ENCODE data around the gene GID8. TPM values are rescaled to one million over a fixed set of nuclear protein-coding genes. Genes with fewer than 3 reads are reported as not detected.

GID8 gene
- total and polyA plus RNA-seq, 9 donors: 23.6 to 54.3 (median 43.3) TPM

DNA sequence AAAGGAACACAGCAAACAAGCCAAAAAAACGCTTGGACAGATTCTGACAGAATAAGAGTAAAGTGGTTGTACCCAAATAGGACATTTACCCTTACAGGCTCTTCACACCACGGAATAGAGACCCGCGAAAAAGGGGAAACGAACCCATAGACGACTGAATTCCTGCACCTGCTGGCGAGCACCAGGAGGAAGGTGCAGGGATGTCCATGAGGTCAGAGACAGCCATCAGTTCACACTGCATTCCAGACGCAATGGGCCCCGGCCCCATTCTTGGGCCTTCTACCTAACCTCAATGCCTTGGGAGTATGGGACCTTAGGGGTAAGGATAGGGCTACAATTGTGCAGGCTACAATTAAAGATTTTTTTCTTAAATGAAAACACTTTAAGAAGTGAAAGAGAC lies 6.5 kb upstream of the GID8 start:
- TF ChIP-seq POLR2A (IDR thresholded peaks at IDR 0.05) (no peak), EP300 (IDR thresholded peaks at IDR 0.05) (no peak)
- TF ChIP-seq, protein P1, sequence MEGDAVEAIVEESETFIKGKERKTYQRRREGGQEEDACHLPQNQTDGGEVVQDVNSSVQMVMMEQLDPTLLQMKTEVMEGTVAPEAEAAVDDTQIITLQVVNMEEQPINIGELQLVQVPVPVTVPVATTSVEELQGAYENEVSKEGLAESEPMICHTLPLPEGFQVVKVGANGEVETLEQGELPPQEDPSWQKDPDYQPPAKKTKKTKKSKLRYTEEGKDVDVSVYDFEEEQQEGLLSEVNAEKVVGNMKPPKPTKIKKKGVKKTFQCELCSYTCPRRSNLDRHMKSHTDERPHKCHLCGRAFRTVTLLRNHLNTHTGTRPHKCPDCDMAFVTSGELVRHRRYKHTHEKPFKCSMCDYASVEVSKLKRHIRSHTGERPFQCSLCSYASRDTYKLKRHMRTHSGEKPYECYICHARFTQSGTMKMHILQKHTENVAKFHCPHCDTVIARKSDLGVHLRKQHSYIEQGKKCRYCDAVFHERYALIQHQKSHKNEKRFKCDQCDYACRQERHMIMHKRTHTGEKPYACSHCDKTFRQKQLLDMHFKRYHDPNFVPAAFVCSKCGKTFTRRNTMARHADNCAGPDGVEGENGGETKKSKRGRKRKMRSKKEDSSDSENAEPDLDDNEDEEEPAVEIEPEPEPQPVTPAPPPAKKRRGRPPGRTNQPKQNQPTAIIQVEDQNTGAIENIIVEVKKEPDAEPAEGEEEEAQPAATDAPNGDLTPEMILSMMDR (IDR thresholded peaks at IDR 0.05): no peak
- Histone ChIP-seq H3K4me3 (no peak overlapping the region), H3K27ac (no peak overlapping the region), H3K4me1 (ENCODE audit: insufficient read depth) (peaks cover 21% of the 10 kb centered on the region), H3K36me3 (no peaks in the 10 kb centered on the region), H3K27me3 (no peaks in the 10 kb centered on the region), H3K9me3 (no peaks in the 10 kb centered on the region)
- DNase-seq: peak in 1 of 5 donors; percentile 5
- WGBS, 3 donors: 77 to 81% (median 80%) methylated on average over 9 of the region's 9 CpGs
- intact Hi-C loops (cut with DNase I): no loop called here

DNA sequence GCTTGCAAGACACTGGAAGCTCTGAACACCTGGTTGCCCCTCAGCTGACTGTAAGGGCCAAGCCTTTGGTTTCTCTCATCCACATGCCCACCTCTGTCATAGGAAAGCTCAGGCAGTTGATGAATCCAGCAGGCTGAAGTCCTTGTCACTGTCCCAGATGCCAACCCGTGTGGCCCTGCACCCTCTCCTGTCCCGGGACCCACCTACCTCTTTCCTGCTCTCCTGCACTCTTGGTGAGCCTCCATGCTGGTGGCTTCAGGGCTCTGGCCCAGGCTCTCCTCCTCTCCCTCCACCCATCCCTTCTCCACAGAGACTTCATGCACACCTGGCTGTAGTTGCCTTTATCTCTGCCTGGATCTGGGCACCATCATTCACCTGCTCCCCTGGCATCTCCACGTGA lies 4.0 kb upstream of the GID8 start:
- peak in 1 of 5 donors; percentile 8 for DNase-seq
- H3K4me3 ChIP-seq: no peak overlapping the region
- H3K27me3 ChIP-seq: no peaks in the 10 kb centered on the region
- H3K36me3 ChIP-seq: no peaks in the 10 kb centered on the region
- H3K4me1 ChIP-seq (ENCODE audit: insufficient read depth): peaks cover 13% of the 10 kb centered on the region
- TF ChIP-seq, protein P1 (IDR thresholded peaks at IDR 0.05): no peak
- TF ChIP-seq EP300 (IDR thresholded peaks at IDR 0.05) (no peak), POLR2A (IDR thresholded peaks at IDR 0.05) (no peak)
- intact Hi-C loops (cut with DNase I): no loop called here
- no peaks in the 10 kb centered on the region for H3K9me3 ChIP-seq
- H3K27ac ChIP-seq: no peak overlapping the region
- 61 to 79% (median 63%) methylated on average over 3 of the region's 3 CpGs for WGBS, 3 donors

DNA sequence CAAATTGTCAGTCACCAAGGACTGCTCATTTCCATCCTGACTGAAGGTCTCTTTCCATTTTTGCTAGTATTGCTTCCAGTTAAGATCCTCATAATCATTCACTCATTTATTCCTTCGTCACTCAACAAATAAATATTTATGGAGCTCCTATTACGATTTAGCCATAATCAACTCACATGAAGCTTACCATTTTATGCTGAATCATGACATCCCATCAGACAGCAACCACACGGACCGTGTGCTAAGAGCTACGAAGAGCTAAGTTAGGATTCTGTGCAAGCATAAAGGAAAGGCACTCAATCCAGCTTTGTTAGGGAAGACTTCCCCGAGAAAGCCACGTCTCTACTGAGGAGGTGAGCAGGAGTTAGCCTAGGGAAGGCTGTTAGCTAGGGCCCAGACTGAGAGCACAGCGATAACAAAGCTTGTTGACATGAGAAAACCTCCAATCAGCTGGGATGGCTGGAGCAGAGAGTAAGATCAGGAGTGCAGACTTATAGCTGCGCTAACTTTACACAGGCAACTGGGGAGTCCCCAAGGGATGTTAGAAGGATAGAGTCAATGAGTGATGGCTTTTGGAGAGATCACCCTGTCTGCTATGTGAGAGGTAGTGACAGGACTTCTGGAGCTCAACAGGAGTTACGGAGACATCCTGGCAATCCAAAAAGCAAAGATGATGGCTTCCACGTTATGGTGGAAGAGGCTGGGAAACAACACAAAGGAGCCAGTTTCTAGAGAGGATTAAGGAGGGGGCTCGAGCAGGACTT lies 2.6 kb upstream of the GID8 start:
- Histone ChIP-seq H3K27ac (no peak overlapping the region), H3K27me3 (no peaks in the 10 kb centered on the region), H3K4me1 (ENCODE audit: insufficient read depth) (peaks cover 13% of the 10 kb centered on the region), H3K4me3 (no peak overlapping the region), H3K36me3 (no peaks in the 10 kb centered on the region), H3K9me3 (no peaks in the 10 kb centered on the region)
- DNase-seq: no peak
- 77 to 82% (median 82%) methylated on average over 12 of the region's 12 CpGs for WGBS, 3 donors
- intact Hi-C loops (cut with DNase I): no loop called here
- TF ChIP-seq, protein P1 (IDR thresholded peaks at IDR 0.05): no peak
- no peak for TF ChIP-seq POLR2A (IDR thresholded peaks at IDR 0.05)
- TF ChIP-seq EP300 (IDR thresholded peaks at IDR 0.05): no peak

DNA sequence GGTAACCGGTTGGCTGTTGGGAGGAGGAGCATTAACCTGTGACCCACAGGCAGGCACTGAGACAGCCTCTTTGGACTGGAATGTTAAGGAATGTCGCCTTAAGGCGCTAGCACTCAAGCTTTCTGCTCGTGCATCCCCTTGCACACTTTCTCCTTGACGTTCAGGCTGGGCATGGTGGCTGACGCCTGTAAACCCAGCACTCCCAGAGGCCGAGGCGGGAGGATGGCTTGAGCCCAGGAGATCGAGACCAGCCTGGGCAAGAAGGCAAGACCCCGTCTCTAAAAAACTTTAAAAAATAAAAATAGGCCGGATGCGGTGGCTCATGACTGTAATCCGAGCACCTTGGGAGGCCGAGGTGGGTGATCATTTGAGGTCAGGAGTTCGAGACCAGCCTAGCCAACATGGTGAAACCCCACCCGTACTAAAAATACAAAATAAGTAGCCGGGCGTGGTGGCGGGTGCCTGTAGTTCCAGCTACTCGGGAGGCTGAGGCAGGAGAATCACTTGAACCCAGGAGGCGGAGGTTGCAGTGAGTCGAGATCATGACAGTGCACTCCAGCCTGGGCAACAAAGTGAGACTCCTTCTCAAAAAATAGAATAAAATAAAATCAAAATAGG lies 1.9 kb upstream of the GID8 start:
- no peaks in the 10 kb centered on the region for H3K27me3 ChIP-seq
- no peaks in the 10 kb centered on the region for H3K36me3 ChIP-seq
- DNase-seq: peak in 1 of 5 donors; percentile 22
- H3K4me3 ChIP-seq: peak overlapping the region; percentile 97
- intact Hi-C loops (cut with DNase I): no loop called here
- H3K4me1 ChIP-seq (ENCODE audit: insufficient read depth): peaks cover 11% of the 10 kb centered on the region
- 79 to 84% (median 79%) methylated on average over 22 of the region's 22 CpGs for whole genome bisulfite sequencing, 3 donors
- TF ChIP-seq, protein P1 (IDR thresholded peaks at IDR 0.05): no peak
- TF ChIP-seq EP300 (IDR thresholded peaks at IDR 0.05) (no peak), POLR2A (IDR thresholded peaks at IDR 0.05) (no peak)
- H3K9me3 ChIP-seq: no peaks in the 10 kb centered on the region
- H3K27ac ChIP-seq: no peak overlapping the region
